Osteocyte (in vitro differentiated cells): Measurements from ENCODE around the gene KRT36. TPM values are rescaled to one million over a fixed set of nuclear protein-coding genes. Genes with fewer than 3 reads are reported as not detected.

ENCODE experiments used
- DNase-seq: peaks from one replicate; pipeline ENCODE4 v3.0.0; 2021; ENCODE audit warnings: mixed read lengths; ENCODE audit not compliant: unreplicated experiment; ENCODE audit errors: extremely low spot score
- H3K27ac Mint-ChIP-seq: one replicate; pipeline ENCODE4 v1.8.0; 2021; ENCODE audit warnings: mild to moderate bottlenecking, mixed read lengths; ENCODE audit not compliant: unreplicated experiment
- H3K27me3 Mint-ChIP-seq: one replicate; pipeline ENCODE4 v1.8.0; 2021; ENCODE audit warnings: mixed read lengths; ENCODE audit not compliant: unreplicated experiment
- H3K36me3 Mint-ChIP-seq: one replicate; pipeline ENCODE4 v1.8.0; 2021; ENCODE audit warnings: mixed read lengths; ENCODE audit not compliant: unreplicated experiment
- H3K4me1 Mint-ChIP-seq: one replicate; pipeline ENCODE4 v1.8.0; 2021; ENCODE audit warnings: mixed read lengths; ENCODE audit not compliant: unreplicated experiment
- H3K4me3 Mint-ChIP-seq: one replicate; pipeline ENCODE4 v1.8.0; 2021; ENCODE audit warnings: mild to moderate bottlenecking, moderate library complexity, mixed read lengths; ENCODE audit not compliant: unreplicated experiment
- H3K9me3 Mint-ChIP-seq: one replicate; pipeline ENCODE4 v1.8.0; 2021; ENCODE audit warnings: mixed read lengths; ENCODE audit not compliant: unreplicated experiment
- CTCF ChIP-seq: fragments of 200-600 bp; sonication (generic); IDR thresholded peaks from 2 replicates; pipeline ENCODE4 v1.5.0; 2021; ENCODE audit warnings: antibody characterized with exemption, mild to moderate bottlenecking, moderate library complexity
- total RNA-seq: library from RNA; stranded (reverse); gene quantifications from 2 replicates; pipeline ENCODE4 v1.2.1, GENCODE V29; 2021

KRT36 gene
- total RNA-seq, 1 donor from 2014 or later, result not detected

- no peak for TF ChIP-seq CTCF
- no peak for DNase-seq
- H3K27me3 Mint-ChIP-seq, result no peaks in the 10 kb centered on the region
- H3K36me3 Mint-ChIP-seq, result no peaks in the 10 kb centered on the region
- peaks cover 6% of the 10 kb centered on the region for H3K9me3 Mint-ChIP-seq
- no peaks in the 10 kb centered on the region for H3K4me1 Mint-ChIP-seq
- H3K4me3 Mint-ChIP-seq, result no peak overlapping the region
- no peak overlapping the region for H3K27ac Mint-ChIP-seq
Observed at GRCh38 chr17:41451154-41451728, 38.5 kb downstream of the KRT36 start.

- H3K27ac Mint-ChIP-seq, result no peak overlapping the region
- no peaks in the 10 kb centered on the region for H3K36me3 Mint-ChIP-seq
- TF ChIP-seq CTCF, result no peak
- DNase-seq, result no peak
- no peaks in the 10 kb centered on the region for H3K4me1 Mint-ChIP-seq
- no peak overlapping the region for H3K4me3 Mint-ChIP-seq
- H3K9me3 Mint-ChIP-seq, result peaks cover 6% of the 10 kb centered on the region
- peaks cover 3% of the 10 kb centered on the region for H3K27me3 Mint-ChIP-seq
Observed at GRCh38 chr17:41449008-41449407, 40.7 kb downstream of the KRT36 start.

GRCh38 chr17:41448506-41448905 is 41.2 kb downstream of the KRT36 start:
- H3K4me3 Mint-ChIP-seq, result no peak overlapping the region
- H3K27ac Mint-ChIP-seq, result no peak overlapping the region
- TF ChIP-seq CTCF, result no peak
- peaks cover 6% of the 10 kb centered on the region for H3K9me3 Mint-ChIP-seq
- peaks cover 5% of the 10 kb centered on the region for H3K27me3 Mint-ChIP-seq
- H3K36me3 Mint-ChIP-seq, result no peaks in the 10 kb centered on the region
- no peak for DNase-seq
- no peaks in the 10 kb centered on the region for H3K4me1 Mint-ChIP-seq

GRCh38 chr17:41446806-41447205 is 42.9 kb downstream of the KRT36 start:
- TF ChIP-seq CTCF, result no peak

GRCh38 chr17:41444640-41445039 is 45.1 kb downstream of the KRT36 start:
- Mint-ChIP-seq H3K27me3 (peaks cover 16% of the 10 kb centered on the region), H3K36me3 (no peaks in the 10 kb centered on the region), H3K9me3 (no peaks in the 10 kb centered on the region), H3K4me3 (no peak overlapping the region), H3K27ac (no peak overlapping the region), H3K4me1 (no peaks in the 10 kb centered on the region)
- DNase-seq, result no peak
- no peak for TF ChIP-seq CTCF

More at GRCh38 chr17:41446806-41447205, 42.9 kb downstream of the KRT36 start:
- Mint-ChIP-seq H3K9me3 (peaks cover 6% of the 10 kb centered on the region), H3K4me1 (no peaks in the 10 kb centered on the region), H3K4me3 (no peak overlapping the region), H3K36me3 (no peaks in the 10 kb centered on the region), H3K27me3 (peaks cover 15% of the 10 kb centered on the region), H3K27ac (no peak overlapping the region)
- DNase-seq, result no peak
